GM18498 (cell line): ENCODE data around the gene PRRC2B.
"Not testable (repeated sequence)": the region's sequence is repeated elsewhere in the genome, so short reads cannot be mapped to it uniquely, and the experiment has no call there.

Experiments used
- ATAC-seq: cut with Tn5 transposase; IDR thresholded peaks from one replicate; pipeline ENCODE4 v1.9.1; 2021; ENCODE audit warnings: mild to moderate bottlenecking, moderate library complexity; ENCODE audit not compliant: unreplicated experiment

PRRC2B gene

DNA sequence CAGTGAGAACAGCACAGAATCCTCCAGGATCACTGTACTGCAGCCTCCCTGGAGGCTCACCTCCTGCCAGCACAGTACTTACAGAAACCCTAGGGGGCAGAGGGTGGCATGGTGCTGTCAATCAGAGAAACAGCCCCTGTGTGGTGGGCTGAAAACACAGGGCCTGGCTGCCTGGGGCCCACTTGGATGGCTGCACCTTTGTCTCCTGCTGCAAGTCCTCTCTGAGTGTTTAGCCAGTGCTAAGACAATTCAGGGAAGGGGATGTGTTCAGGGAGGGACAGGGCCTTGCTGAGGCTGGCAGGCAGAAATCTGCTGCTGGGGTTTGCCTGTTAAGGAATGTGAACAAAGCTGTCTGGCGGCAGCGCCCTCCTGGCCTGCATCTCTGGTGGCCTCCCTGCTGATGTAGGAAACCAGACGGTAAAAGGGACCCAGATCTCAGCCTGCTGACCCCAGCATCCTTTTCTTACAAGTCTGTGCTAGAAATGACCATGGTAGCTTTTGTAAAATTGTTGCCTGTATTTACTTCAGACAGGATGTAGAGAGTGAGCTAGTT is 39.5 kb downstream of the PRRC2B start:
- ATAC-seq = no peak

DNA sequence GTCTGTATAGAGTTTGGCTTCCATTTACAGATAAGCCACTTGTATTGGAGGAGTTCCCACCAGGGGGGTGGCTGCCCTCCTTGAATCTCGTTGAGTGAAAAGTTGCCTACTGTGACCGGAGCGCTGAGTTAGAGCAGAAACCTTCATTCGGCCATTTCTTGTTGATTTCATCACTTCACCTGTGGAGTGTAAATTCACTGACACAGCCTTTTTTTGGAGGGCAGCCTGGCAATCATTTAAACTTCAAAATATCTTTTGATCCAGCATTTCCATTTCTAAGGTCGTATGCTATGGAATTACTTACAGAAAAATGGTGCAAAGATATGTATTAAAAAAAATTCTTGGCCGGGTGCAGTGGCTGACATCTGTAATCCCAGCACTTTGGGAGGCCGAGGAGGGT is 40.8 kb downstream of the PRRC2B start:
- no peak for ATAC-seq

DNA sequence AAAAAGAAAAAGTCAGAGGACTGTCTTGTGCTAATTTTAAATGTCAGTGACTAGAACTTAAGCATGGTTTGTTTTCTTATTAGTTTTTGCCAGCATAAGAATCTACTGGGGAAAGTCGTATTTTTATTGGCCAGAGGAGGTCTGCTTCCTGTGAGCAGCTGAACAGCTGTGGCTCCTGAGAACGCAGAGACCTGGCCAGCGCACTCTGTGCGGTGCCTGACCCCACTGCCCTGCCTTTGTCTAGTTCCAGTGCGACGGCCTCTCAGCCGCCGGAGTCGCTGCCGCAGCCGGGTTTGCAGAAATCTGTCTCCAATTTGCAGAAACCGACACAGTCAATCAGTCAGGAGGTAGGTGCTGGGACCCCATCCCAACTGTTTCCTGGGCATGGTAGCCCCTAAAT is 42.5 kb downstream of the PRRC2B start:
- ATAC-seq = no peak

DNA sequence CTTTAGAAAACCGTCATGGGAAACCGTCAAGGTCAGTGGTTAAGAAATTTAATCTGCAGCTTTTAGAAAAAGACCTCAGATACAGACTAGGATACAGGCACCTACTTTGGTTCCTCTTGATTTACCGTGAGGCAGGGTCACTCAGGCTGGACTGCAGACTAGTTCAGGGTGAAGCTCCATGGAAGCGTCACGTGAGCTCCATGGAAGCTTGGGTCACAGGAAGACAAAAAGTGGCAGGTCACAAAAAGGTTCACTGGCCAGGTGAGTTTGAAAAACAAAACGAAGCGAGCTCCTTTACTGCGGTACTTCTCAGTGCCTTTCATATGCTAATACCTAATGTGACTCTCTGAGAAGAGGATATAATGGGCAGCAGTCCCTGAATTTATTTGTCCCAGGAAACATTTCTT is 43.0 kb downstream of the PRRC2B start:
- ATAC-seq = no peak

DNA sequence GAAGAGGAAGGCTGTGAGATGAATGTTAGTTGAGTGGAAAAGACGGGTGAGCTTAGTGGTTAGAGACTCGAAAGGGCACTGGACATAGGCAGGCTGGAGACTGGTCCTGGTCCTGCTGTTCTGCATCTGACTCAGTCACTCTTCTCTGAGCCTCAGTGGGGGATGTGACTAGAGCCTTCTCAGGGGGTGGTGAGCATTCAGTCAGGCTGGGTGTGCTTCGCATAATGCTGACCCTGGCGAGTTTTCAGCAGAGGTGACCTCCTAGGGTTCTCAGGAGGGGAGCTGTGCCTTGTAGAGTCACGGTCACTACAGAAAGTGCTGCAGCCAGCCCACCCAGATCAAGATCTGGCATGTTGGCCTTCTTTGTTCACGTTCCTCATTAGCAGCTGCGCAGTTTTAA is 44.3 kb downstream of the PRRC2B start:
- ATAC-seq = no peak

DNA sequence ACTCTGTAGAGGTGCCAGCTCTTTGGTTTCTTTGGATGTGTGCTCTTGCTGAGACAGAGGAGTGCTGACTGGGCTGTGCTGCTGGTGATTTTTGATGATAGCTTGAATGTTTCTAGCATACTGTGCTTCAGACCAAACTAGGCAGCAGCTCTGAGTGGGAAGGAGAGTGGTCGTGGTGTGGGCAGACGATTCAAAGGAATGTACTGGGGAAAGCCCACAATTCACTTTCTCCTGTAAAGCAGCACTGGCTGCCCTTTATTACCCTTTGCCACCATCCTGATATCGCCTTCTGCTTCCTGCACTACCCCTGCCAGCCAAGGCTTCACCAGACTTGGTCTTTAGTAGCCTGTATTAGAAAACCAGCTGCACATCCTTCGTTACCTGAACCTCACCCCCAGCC is 45.3 kb downstream of the PRRC2B start:
- no peak for ATAC-seq

DNA sequence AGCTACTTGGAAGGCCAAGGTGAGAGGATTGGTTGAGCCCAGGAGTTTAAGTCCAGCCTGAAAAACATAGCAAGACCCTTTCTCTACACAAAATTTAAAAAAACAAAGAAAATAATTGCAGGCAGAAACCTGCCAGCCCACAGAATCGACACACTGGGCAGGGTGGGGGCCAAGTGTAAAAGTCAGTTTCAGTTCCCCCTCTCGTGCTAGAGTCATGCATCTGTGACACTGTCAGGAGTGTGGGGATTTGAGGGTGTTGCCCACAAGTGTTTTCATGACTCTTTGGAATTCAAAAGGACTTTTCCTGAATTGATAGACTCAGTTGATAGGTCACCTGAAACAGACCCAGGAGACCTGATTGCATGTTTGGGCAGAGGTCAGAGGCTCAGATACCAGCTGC is 47.6 kb downstream of the PRRC2B start:
- no peak for ATAC-seq

DNA sequence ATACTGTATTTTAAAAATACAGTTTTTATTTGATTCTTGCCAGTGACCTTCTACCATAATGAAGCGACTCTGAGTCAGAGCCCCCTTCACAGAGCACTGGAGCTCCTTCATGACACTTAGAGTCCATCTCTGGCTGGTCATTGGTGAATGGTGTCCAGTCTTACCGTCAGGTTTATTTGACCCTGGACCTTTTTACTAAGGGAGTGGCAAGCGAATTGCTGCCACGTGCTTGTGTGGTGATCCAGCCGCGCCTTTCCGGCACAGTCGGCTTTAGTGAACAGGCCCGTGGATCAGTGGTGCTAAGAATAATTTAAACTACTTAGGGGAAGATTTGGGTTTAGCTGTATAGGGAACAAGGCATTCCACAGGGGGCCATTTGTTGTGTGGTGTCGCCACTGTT is 48.5 kb downstream of the PRRC2B start:
- no peak for ATAC-seq

DNA sequence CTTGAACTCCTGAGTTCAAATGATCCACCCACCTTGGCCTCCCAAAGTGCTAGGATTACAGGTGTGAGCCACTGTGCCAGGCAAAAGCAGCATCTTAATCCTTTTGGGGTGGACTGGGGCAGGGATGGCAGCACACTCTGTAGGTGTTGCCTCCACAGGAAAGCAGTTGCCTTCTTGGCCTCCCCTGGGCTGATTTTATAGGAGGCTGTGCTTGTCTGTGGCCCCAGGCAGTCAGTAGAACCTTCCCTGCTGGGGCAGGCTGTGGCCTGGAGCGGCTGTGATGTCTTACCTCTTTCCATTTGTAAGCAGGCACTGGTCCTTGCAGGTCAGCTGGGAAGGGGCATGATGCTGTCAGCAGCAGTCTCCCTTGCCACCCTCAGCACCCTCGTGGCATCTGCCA is 49.8 kb downstream of the PRRC2B start:
- ATAC-seq = no peak

DNA sequence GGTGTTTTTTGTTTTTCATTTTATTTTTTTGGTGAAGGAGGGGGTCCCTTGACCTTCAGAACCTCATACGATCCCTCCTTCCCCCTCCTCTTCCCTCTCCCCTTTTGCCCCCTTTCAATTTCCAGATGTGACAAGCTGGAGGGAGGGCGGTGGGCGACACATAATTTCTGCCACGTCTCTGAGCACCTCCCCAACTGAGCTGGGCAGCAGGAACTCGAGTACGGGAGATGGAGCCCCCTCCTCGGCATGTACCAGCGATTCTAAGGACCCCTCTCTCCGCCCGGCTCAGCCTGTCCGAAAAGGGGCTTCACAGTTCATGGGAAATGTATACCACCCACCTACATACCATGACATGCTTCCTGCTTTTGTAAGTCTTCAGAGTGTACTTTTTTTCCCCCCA is 52.4 kb downstream of the PRRC2B start:
- no peak for ATAC-seq

DNA sequence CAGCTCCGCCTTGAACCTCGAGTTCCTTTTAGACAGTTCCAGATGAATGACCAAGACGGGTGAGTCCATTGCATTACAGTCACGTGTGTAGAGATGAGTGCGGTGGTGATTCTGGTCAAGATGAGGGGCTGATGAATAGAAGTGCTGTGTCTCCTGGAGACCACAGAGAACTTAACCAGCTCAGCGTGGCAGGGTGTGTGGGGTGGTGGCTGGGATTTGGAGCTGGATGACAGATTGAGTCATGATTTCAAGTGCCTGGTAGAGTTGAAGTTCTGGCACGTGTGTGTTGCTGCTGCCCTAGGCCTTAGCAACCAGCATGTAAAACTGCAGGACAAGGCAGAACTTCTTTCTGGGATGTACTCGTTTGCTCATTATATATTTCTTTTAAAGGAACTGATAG is 53.3 kb downstream of the PRRC2B start:
- no peak for ATAC-seq

DNA sequence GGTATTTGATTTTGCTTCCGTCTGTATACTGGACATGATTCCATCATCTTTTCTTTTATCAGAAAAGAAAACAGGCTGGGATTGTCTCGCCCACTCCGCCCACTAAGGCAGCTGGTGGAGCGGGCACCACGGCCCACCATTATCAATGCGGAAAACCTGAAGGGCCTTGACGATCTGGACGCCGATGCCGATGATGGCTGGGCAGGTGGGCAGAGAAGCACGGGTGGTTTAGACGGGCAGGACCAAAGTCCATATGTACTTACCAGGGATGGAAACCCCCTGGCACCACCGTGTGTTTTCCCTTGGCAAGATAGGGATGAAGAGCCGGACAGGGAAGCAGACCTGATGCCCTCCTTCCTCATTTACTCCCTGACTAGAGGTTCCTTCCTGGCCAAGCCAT is 53.7 kb downstream of the PRRC2B start:
- no peak for ATAC-seq

DNA sequence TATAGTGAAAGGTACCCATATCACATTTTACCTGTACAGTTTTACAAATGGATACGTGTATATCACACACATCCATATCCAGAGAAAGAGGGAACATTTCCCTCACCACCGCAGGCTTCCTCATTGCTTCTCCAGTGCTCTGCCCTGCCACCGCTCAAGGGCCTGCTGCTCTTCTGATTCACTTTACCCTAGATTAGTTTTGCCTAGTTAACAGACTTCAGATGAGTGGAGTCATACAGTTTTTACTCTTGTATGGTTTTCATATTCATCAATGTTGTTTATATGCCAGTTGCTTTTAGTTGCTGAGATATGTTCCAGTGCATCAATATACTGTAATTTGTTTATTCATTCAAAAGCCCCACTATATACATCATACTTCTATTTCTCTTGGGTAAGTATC is 54.9 kb downstream of the PRRC2B start:
- ATAC-seq = no peak

DNA sequence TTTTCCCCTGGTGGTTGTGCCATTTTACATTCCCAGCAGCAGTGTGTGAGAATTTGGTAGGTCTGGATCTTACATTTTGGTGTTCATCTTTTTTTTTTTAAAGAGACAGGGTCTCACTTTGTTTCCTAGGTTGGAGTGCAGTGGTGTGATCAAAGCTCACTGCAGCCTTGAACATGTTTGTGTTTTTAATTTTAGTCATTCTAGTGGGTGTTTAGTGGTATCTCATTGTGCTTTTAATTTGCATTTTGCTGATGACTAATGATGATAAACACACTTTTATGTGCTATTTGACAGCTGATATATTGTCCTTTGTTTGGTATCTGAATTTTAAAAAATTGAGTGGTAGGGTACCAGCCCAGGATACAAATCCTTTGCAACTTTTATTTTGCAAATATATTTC is 55.4 kb downstream of the PRRC2B start:
- no peak for ATAC-seq

DNA sequence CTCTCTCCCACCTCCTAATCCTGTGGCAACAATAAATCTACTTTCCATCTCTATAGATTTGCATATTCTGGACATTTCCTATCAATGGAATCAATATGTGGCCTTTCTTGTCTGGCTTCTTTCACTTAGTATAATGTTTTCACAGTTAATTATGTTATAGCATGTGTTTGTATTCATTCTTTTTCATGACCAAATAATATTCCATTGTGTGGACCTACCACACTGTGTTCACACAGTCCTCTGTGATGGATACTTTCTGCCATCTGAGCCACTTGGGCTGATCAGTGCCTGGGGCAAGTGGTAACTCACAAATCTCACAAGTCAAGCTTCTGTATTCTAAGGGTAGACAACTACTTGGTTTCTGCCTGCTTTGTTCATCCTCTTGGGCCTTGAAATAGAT is 60.1 kb downstream of the PRRC2B start:
- no peak for ATAC-seq

DNA sequence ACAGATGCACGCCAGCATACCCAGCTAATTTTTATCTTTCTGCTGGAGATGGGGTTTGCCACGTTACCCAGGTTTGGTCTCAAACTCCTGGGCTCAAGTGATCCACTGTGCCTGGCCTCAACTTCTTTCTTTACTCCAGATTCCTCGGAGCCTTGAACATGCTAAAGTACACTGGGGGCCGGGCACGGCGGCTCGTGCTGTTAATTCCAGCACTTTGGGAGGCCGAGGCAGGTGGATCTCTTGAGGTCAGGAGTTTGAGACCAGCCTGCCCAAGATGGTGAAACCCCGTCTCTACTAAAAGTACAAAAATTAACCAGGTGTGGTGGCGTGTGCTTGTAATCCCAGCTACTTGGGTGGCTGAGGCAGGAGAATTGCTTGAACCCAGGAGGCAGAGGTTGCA is 61.8 kb downstream of the PRRC2B start:
- ATAC-seq = not testable (repeated sequence)

DNA sequence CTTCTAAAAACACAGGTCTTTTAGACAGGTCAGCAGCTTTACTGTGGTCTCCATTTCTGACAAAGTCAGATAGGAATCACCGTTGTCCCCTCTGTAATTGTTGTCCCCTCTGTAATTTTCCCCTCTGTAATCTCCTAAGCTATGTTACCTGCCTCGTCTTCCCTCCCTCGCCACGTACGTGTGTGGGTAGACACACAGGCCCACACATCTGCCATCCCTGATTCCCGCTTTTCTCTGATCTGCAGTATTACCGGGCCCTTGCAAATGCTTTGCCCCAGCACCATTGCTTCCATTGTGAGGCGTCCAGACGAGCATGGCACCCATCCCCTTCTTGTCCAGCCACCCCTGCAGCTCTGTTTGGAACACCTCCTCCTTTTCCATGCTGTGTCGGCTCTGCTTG is 63.9 kb downstream of the PRRC2B start:
- ATAC-seq = no peak

DNA sequence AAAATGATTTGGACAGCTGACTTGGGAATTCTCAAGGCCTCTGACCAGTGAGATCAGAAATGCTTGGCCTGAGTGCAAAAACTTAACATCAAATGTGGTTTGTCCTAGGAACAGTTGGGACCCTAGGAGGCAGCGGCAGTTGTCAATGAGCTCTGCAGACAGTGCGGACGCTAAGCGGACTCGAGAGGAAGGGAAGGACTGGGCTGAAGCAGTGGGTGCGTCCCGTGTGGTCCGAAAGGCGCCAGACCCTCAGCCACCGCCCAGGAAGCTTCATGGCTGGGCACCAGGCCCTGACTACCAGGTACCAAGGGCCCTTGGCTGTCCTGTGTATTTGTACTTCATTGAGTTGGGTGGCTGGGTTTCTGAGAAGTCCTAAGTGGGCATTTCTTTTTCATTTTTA is 65.2 kb downstream of the PRRC2B start:
- ATAC-seq = no peak

DNA sequence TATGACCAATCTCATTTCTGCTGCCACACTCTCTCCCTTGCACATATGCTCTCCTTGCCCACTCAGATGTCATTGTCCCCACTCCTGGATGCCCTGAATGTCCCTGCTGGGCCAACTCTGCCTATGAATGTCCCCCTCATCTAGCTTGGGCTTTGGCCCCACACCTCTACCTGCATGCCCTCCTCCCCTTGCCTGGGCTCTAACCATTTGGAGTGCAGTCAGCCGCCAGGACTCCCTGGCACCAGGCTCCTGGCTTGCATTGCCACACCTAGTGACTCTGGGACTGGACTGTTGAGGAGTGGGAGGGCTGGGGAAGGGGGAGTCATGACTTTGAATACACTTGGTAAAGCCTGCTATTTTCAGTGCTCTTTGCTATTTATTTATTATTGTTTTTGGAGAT is 67.3 kb downstream of the PRRC2B start:
- no peak for ATAC-seq

DNA sequence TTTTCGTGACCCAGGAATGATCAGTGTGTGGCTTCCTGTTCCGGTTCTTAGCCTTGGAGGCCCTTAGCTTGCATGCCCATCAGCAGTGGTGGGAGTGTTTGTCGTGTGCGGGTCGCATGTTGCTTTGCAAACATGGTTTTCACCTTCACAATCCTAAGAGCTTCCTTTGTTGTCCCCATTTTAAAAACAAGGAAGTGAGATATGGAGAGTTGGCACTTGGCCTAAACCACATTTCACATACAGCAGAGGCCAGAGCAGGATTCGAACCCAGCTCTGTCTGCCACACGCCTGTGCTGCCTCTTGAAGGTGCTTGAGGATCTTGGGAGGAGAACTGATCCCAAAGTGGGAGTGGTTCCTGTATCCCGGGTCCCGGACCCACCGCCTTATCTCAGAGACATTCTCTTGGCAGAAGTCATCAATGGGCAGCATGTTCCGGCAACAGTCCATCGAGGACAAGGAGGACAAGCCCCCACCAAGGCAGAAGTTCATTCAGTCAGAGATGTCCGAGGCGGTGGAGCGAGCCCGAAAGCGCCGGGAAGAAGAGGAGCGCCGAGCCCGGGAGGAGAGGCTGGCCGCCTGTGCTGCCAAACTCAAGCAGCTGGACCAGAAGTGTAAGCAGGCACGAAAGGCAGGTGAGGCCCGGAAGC is 70.6 kb downstream of the PRRC2B start:
- ATAC-seq = no peak

DNA sequence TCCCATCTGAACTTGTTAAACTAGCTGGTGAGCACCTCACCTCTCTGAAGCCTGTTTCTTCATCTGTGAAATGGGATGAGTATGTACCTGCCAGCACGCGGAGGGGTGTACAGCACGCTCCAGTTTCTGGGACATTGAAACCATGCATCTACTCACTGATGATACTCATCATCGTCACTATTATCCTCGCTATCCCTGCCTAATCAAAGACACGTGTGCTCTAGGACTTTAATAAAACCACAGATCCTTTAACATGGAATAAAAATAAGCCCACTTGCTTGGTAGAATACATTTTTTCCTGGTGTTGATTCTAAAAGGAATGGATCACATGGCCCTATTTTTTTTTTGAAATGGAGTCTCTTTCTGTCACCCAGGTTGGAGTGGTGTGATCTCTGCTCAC is 71.5 kb downstream of the PRRC2B start:
- ATAC-seq = no peak

DNA sequence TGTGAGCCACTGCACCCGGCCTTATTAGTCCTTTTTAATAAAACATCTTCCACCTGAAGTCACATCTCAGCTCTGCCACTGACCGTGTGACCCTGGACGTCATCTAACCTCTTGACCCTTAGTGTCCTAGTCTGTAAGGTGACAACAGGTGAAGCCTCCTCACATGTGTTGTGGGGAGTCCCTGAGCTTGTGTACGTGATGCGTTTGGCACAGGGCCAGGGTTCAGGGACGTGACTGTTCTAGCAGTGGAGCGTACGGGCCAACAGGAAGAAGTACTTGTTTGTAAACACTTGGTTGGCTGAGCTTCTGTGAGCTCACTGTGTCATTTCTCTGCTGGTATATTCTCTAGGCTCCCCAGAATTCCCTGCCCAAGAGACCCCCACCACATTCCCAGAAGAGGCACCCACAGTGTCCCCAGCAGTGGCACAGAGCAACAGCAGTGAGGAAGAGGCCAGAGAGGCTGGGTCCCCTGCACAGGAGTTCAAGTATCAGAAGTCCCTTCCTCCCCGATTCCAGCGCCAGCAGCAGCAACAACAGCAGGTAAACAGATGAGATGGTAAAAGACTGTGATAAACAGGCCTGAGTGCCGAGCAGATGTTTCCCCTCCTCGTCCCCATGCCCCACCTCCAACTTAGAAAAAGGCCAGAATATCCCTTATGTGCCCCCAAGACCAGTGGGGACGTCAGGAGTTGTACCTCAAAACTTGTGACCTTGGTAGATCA is 73.5 kb downstream of the PRRC2B start:
- no peak for ATAC-seq

DNA sequence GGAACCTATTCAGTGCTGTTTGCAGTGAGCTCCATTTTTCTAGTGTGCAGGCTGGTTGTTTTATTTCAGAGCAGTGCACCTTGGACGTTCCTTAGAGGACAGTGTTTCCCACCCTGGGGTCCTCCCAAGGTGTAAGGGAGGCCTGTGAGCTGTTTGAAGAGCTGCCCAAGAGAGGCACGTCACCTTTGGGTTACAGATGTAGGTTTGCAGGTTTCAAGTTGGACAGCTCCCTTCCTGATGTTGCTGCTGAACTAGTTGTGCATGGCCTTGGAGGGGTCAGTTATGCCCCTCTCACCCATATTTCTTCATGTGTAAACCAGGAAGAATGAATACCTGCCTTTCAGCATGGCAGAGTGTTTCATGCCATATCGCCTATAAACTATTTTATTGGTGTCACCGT is 74.1 kb downstream of the PRRC2B start:
- no peak for ATAC-seq
